ENCODE measurements around the gene LNP1. TPM values are rescaled to one million over a fixed set of nuclear protein-coding genes. Genes with fewer than 3 reads are reported as not detected.

Gene LNP1
- total and polyA plus RNA-seq, 2 of the 13 experiments (the other 11 are each of a cell fraction or from before 2014, with no cell fraction given), result 3.6 to 7.0 TPM

DNA sequence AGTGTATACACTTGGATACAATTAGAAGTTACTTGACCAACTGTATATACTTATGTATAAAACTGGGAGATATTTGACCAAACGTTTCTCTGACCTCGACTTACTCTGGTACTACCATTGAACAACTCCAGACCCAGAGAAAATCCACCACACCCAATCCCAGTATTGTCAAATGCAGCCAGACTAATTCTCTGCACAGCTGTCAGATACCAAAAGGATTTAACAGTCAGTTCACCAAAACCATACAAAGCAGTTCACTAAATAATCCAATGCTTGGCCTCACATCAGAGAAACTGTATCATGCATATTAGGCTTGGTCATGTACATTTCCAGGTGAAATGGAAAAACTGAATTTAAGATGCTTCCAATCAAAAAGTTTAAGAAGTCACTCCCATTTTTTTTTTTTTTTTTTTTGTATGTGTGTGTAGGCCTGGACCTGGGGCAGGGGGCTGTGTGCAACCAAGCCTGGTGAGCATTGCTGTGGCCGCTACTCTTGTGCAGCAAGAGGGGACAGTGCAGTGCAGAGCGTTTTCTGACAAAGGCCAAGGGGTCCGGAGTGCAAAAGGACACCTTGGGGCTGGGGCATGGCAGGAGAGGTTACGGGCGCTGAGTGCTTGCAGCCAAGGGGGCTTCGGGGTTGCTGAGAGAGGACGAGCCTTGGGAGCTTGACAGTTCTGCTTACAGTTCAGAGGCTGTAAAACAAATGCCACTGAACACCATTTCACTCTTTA, 1.8 kb upstream of the LNP1 start (continued):
- TF ChIP-seq, protein P1, sequence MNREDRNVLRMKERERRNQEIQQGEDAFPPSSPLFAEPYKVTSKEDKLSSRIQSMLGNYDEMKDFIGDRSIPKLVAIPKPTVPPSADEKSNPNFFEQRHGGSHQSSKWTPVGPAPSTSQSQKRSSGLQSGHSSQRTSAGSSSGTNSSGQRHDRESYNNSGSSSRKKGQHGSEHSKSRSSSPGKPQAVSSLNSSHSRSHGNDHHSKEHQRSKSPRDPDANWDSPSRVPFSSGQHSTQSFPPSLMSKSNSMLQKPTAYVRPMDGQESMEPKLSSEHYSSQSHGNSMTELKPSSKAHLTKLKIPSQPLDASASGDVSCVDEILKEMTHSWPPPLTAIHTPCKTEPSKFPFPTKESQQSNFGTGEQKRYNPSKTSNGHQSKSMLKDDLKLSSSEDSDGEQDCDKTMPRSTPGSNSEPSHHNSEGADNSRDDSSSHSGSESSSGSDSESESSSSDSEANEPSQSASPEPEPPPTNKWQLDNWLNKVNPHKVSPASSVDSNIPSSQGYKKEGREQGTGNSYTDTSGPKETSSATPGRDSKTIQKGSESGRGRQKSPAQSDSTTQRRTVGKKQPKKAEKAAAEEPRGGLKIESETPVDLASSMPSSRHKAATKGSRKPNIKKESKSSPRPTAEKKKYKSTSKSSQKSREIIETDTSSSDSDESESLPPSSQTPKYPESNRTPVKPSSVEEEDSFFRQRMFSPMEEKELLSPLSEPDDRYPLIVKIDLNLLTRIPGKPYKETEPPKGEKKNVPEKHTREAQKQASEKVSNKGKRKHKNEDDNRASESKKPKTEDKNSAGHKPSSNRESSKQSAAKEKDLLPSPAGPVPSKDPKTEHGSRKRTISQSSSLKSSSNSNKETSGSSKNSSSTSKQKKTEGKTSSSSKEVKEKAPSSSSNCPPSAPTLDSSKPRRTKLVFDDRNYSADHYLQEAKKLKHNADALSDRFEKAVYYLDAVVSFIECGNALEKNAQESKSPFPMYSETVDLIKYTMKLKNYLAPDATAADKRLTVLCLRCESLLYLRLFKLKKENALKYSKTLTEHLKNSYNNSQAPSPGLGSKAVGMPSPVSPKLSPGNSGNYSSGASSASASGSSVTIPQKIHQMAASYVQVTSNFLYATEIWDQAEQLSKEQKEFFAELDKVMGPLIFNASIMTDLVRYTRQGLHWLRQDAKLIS (CRISPR knock-in tag; IDR thresholded peaks at IDR 0.05), result no peak
- TF ChIP-seq SAP130 (CRISPR knock-in tag; IDR thresholded peaks at IDR 0.05; ENCODE audit: low read depth), result peak; percentile 44
- TF ChIP-seq ZNF546 (CRISPR knock-in tag; conservative IDR thresholded peaks at IDR 0.05), result no peak
- TF ChIP-seq, protein P2, sequence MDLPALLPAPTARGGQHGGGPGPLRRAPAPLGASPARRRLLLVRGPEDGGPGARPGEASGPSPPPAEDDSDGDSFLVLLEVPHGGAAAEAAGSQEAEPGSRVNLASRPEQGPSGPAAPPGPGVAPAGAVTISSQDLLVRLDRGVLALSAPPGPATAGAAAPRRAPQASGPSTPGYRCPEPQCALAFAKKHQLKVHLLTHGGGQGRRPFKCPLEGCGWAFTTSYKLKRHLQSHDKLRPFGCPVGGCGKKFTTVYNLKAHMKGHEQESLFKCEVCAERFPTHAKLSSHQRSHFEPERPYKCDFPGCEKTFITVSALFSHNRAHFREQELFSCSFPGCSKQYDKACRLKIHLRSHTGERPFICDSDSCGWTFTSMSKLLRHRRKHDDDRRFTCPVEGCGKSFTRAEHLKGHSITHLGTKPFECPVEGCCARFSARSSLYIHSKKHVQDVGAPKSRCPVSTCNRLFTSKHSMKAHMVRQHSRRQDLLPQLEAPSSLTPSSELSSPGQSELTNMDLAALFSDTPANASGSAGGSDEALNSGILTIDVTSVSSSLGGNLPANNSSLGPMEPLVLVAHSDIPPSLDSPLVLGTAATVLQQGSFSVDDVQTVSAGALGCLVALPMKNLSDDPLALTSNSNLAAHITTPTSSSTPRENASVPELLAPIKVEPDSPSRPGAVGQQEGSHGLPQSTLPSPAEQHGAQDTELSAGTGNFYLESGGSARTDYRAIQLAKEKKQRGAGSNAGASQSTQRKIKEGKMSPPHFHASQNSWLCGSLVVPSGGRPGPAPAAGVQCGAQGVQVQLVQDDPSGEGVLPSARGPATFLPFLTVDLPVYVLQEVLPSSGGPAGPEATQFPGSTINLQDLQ (CRISPR knock-in tag; IDR thresholded peaks at IDR 0.05), result no peak
- TF ChIP-seq ZNF724P (CRISPR knock-in tag; IDR thresholded peaks at IDR 0.05; ENCODE audit: borderline replicate concordance), result no peak
